NCI-H69 (cell line): ENCODE data around the gene NPIPA3.
"Not testable (repeated sequence)": the region's sequence is repeated elsewhere in the genome, so short reads cannot be mapped to it uniquely, and the experiment has no call there.

ENCODE experiments used
- DNase-seq: peaks from one replicate; lab custom pipeline; 2025; lab: John Stamatoyannopoulos, UW

NPIPA3 gene

DNA sequence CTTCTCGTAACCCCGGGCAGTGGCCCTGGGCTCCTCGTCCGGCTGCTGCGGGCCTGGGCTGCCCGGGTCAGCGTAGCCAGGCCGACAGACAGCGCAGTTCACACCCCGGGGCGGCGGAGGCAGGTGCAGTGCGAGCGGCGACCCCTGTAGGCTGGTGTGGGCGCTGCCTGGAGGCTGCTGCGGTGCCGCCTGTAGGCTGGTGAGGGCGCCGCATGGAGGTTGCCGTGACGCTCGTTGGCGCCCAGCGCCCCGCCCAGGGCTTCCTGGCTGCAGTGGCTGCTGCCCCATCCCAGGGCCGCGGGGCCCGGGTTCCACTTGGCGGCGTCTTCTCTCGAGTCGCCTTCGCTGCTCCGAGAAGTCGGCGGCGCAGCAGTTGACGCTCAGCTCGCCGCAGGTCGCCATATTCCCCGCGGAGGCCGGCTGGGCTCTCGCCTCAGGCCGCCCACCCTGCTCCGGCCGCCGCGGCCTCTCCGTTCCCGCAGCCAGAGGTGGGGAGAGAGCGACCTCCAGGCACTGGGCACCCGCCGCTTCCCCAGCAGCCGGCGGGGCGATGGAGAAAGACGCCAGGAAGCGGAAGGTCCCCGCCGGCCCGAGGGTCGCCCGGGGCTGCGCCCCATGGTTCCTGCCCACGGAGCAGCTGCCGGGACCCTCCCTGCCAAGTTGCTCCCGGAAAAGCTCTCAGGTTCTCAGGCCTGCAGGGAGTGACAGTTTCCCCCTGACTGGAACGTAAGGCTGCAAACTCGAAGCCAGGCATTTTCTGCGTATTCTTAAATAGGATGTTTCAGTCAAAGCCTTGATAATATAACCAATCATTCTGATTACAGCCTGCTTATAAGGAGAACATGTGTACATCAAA, at the start of gene NPIPA3:
Gene NPIPA3, plus strand, starts transcription at position 256 of the 856 bp plus-strand sequence. CDS start 5,533 bp downstream, outside the sequence.
- not testable (repeated sequence) for DNase-seq

DNA sequence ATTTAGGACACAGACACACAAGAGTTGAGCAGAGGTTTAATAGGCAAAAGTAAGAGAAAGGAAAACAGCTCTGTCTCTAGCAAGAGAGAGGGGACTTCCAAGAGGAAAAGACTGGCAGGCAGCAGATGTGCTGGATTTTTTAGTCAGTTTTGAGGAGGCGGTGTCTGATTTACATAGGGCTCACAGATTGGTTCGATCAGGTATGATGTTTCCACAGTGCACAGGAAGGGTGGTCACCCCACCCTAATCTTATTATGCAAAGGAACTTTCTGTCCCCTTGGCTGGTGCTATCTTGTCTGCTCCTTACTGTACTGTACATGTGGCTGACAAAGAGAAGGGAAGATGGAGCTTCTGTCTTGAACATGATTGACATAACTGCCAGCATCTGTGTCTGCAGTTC, 45.1 kb upstream of the NPIPA3 start:
- DNase-seq = no peak

DNA sequence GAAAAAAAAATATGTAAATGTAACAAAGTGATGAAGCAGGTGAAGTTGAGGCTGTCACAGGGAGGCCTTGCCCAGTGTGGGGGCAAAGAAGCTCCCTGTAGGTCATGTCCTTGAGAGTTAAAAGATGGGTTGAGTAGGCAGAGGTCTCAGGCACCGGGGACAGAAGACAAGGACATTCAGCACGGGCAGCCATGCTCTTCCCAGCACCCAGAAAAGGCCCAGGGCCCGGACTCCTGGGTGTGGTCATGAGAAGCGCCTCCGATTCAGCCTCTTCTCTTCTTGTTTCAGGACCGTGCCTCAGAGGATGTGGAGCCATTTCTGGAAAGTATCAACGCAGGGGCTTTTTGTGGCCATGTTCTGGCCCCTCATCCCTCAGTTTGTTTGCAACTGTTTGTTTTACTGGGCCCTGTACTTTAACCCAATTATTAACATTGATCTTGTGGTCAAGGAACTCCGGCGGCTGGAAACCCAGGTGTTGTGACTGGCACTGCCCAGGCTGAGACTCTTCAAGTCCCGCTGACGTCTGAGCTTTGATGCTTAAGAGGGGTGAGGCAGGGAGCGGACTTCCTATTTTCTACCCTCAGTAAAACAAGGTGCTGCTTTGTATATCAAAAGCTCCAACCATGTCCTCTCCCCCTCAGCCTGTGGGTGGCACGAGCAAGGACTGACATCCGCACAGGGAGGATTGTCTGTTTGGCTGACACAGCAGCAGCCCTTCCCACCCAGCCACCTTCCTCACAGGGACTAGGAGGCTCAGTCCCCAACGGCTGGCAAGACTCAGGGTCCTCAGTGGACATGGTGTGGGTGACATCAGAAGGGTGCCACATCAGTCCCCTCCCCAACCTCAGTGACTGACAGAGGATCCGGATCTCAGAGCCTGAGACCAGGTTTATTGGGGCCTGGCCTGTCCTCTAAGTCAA, 35.6 kb upstream of the NPIPA3 start:
- no peak for DNase-seq

GRCh38 chr16:14668556-14669223, 34.5 kb upstream of the NPIPA3 start:
- peak; percentile 42 for DNase-seq

DNA sequence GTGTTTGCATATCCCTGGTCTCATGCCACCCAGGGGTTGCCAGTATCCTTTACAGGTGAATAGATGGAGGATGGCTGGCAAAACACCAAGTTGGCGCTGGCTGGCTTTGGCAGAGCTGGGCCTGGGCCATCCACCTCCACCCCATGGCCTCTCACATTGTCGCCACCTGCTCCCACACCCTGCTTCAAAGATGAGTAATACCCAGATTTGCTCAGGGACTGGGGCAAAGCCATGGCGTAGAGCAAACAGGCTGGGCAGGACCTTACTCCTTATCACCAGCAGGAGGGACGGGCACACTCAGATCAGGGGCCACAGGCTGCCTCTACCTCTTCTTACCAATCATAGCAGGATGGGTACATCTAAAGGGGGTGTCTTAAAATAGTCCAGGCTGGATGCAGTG, 33.4 kb upstream of the NPIPA3 start:
- peak; percentile 98 for DNase-seq

- DNase-seq = peak; percentile 34
Measured at GRCh38 chr16:14672403-14672971, 30.7 kb upstream of the NPIPA3 start.

DNA sequence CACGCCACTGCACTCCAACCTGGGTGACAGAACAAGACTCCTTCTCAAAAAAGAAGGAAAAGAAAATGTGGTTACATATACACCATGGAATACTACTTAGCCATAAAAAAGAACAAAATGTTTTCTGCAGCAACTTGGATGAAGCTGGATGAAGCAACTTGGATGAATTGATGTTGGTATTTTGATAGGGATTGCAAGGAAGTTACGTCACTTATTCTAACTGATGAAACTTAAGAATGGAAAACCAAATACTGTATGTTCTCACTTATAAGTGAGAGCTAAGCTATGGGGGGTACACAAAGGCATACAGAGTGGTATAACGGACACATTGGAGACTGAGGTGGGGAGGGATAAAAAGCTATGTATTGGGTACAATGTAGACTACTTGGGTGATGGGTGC, 26.6 kb upstream of the NPIPA3 start:
- no peak for DNase-seq

DNA sequence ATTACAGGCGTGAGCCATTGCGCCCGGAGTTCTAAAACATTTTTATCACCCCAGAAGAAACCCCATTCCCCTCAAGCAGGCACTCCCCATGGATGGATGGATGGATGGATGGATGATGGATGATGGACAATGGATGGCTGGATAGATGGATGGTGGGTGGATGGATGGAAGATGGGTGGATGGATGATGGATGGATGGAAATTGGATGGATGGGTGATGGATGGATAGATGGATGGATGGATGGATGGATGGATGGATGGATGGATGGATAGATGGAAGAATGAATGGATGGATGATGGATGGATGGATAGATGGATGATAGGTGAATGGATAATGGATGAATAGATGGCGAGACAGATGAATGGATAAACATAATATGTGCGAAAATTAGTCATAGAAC, 25.6 kb upstream of the NPIPA3 start:
- DNase-seq = no peak

- no peak for DNase-seq
Measured at GRCh38 chr16:14678748-14679497, 24.3 kb upstream of the NPIPA3 start.

GRCh38 chr16:14680396-14680795, 22.8 kb upstream of the NPIPA3 start:
- not testable (repeated sequence) for DNase-seq

GRCh38 chr16:14681115-14681514, 22.1 kb upstream of the NPIPA3 start:
- DNase-seq = no peak

- no peak for DNase-seq
Measured at GRCh38 chr16:14682121-14682520, 21.1 kb upstream of the NPIPA3 start.

DNA sequence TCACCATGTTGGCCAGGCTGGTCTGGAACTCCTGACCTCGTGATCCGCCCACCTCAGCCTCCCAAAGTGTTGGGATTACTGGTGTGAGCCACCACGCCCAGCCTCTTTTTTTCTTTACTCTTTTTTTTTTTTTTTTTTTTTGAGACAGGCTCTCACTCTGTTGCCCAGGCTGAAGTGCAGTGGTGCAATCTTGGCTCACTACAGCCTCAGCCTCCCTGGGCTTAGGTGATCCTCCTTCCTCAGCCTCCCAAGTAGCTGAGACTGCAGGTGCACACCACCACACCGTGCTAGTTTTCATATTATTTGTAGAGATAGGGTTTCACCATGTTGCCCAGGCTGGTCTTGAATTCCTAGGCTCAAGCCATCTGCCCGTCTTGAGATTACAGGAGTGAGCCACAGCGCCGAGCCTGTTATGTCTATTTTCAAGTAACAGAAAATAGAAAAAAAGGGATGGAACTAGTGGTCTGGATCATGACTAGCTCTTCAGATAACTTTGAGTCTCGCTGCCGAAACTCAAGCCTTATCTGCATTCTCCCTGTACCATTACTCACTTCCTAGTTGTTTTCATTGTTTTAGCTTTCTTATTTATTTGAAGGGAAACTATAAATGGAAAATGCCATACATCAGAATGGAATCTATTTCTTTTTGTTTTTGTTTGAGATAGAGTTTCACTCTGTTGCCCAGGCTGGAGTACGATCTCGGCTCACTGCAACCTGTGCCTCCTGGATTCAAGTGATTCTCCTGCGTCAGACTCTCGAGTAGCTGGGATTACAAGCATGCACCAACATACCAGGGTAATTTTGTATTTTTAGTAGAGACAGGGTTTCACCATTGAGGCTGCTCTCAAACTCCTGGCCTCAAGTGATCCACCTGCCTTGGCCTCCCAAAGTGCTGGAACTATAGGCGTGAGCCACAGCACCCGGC, 17.1 kb upstream of the NPIPA3 start:
- DNase-seq = not testable (repeated sequence)

GRCh38 chr16:14694129-14694528, 9.1 kb upstream of the NPIPA3 start, which contains the start of gene PLA2G10:
PLA2G10 (minus strand) TSS chr16:14694308; CDS start chr16:14694229, 79 bp downstream.
- not testable (repeated sequence) for DNase-seq

DNA sequence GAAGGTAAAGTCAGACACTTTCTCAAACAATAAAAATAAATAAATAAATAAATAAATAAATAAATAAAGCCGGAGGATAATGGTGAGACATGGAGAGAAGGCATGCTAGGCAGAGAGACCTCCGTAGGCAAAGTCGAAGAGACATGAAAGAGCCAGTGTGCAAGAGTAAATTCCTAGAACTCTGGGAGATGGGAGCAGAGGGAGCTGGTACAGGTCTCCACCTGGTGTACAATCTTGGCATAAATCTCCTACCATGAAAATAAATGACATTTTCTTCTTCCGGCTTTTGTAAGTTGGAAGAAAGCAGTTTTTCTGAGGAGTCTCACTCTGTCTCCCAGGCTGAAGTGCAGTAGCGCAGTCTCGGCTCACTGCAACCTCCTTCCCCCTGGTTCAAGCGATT, 1.4 kb upstream of the NPIPA3 start:
- not testable (repeated sequence) for DNase-seq

- not testable (repeated sequence) for DNase-seq
Measured at GRCh38 chr16:14702672-14703071, 539 bp upstream of the NPIPA3 start.

- DNase-seq = not testable (repeated sequence)
Measured at GRCh38 chr16:14733233-14733632, 30.0 kb downstream of the NPIPA3 start.

- DNase-seq = not testable (repeated sequence)
Measured at GRCh38 chr16:14740832-14741385, 37.7 kb downstream of the NPIPA3 start.

DNA sequence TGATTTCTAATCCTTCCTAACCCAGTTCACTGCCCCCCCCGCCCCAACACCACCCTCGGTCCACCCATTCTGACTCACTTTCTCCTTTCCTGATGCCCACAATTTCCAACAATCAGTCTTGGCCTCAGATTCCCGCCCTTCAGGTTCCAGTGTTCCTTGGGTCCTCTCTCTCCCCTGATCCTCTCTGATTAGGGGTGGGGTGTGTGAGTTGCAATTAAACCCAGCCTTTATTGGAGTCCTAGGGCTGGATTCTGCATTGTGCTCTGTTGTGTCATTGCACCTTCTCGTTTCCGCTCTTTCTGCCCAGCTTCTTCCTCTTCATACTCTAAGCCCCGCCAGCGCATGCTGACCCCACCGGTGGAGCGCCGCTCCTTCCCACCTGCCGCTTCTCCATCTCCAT, 38.6 kb downstream of the NPIPA3 start:
- DNase-seq = not testable (repeated sequence)
